ENCODE results near the gene VENTX.

Gene VENTX

DNA sequence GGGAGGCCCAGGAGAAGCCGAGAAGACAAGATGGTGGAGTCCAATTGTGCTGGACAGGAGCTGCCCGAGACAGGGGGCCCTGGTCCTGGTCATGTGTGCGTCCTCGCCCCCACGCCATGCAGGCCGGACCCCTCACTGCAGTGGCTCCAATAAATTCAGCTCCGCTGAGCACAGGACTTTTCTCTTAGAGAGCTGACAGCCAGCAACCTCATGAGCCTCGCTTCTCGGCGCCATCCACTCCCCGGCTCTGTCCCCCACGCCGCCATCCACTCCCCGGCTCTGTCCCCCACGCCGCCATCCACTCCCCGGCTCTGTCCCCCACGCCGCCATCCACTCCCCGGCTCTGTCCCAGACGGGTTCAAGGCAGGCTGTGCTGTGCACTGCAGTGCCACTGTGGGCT lies 10.4 kb upstream of the VENTX start:
- no peak for ATAC-seq
- TF ChIP-seq TOX (CRISPR knock-in tag; IDR thresholded peaks at IDR 0.05; ENCODE audit: borderline replicate concordance) (no peak), RARB (CRISPR knock-in tag; IDR thresholded peaks at IDR 0.05) (no peak), ZFP30 (CRISPR knock-in tag; IDR thresholded peaks at IDR 0.05) (no peak), CSDC2 (CRISPR knock-in tag; IDR thresholded peaks at IDR 0.05) (no peak), BACH2 (CRISPR knock-in tag; IDR thresholded peaks at IDR 0.05; ENCODE audit: borderline replicate concordance) (no peak), ARNTL (CRISPR knock-in tag; IDR thresholded peaks at IDR 0.05; ENCODE audit: borderline replicate concordance, low read depth) (no peak), TCF4 (CRISPR knock-in tag; IDR thresholded peaks at IDR 0.05; ENCODE audit: borderline replicate concordance) (no peak), ZFP3 (CRISPR knock-in tag; IDR thresholded peaks at IDR 0.05) (no peak), ZC3H10 (CRISPR knock-in tag; IDR thresholded peaks at IDR 0.05) (no peak), ISL1 (CRISPR knock-in tag; IDR thresholded peaks at IDR 0.05) (no peak), ZNF70 (CRISPR knock-in tag; IDR thresholded peaks at IDR 0.05) (no peak), GLIS3 (CRISPR knock-in tag; IDR thresholded peaks at IDR 0.05) (no peak), SNAI2 (CRISPR knock-in tag; IDR thresholded peaks at IDR 0.05) (no peak), OSR1 (CRISPR knock-in tag; IDR thresholded peaks at IDR 0.05) (no peak)
- TF ChIP-seq, protein P1, sequence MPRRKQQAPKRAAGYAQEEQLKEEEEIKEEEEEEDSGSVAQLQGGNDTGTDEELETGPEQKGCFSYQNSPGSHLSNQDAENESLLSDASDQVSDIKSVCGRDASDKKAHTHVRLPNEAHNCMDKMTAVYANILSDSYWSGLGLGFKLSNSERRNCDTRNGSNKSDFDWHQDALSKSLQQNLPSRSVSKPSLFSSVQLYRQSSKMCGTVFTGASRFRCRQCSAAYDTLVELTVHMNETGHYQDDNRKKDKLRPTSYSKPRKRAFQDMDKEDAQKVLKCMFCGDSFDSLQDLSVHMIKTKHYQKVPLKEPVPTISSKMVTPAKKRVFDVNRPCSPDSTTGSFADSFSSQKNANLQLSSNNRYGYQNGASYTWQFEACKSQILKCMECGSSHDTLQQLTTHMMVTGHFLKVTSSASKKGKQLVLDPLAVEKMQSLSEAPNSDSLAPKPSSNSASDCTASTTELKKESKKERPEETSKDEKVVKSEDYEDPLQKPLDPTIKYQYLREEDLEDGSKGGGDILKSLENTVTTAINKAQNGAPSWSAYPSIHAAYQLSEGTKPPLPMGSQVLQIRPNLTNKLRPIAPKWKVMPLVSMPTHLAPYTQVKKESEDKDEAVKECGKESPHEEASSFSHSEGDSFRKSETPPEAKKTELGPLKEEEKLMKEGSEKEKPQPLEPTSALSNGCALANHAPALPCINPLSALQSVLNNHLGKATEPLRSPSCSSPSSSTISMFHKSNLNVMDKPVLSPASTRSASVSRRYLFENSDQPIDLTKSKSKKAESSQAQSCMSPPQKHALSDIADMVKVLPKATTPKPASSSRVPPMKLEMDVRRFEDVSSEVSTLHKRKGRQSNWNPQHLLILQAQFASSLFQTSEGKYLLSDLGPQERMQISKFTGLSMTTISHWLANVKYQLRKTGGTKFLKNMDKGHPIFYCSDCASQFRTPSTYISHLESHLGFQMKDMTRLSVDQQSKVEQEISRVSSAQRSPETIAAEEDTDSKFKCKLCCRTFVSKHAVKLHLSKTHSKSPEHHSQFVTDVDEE (CRISPR knock-in tag; IDR thresholded peaks at IDR 0.05), result no peak
- TF ChIP-seq, protein P2, sequence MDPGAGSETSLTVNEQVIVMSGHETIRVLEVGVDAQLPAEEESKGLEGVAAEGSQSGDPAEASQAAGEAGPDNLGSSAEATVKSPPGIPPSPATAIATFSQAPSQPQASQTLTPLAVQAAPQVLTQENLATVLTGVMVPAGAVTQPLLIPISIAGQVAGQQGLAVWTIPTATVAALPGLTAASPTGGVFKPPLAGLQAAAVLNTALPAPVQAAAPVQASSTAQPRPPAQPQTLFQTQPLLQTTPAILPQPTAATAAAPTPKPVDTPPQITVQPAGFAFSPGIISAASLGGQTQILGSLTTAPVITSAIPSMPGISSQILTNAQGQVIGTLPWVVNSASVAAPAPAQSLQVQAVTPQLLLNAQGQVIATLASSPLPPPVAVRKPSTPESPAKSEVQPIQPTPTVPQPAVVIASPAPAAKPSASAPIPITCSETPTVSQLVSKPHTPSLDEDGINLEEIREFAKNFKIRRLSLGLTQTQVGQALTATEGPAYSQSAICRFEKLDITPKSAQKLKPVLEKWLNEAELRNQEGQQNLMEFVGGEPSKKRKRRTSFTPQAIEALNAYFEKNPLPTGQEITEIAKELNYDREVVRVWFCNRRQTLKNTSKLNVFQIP (CRISPR knock-in tag; IDR thresholded peaks at IDR 0.05; ENCODE audit: borderline replicate concordance, low read depth), result no peak
- TF ChIP-seq, protein P3, sequence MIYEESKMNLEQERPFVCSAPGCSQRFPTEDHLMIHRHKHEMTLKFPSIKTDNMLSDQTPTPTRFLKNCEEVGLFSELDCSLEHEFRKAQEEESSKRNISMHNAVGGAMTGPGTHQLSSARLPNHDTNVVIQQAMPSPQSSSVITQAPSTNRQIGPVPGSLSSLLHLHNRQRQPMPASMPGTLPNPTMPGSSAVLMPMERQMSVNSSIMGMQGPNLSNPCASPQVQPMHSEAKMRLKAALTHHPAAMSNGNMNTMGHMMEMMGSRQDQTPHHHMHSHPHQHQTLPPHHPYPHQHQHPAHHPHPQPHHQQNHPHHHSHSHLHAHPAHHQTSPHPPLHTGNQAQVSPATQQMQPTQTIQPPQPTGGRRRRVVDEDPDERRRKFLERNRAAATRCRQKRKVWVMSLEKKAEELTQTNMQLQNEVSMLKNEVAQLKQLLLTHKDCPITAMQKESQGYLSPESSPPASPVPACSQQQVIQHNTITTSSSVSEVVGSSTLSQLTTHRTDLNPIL (CRISPR knock-in tag; IDR thresholded peaks at IDR 0.05; ENCODE audit: low read depth), result no peak
- TF ChIP-seq, protein P4, sequence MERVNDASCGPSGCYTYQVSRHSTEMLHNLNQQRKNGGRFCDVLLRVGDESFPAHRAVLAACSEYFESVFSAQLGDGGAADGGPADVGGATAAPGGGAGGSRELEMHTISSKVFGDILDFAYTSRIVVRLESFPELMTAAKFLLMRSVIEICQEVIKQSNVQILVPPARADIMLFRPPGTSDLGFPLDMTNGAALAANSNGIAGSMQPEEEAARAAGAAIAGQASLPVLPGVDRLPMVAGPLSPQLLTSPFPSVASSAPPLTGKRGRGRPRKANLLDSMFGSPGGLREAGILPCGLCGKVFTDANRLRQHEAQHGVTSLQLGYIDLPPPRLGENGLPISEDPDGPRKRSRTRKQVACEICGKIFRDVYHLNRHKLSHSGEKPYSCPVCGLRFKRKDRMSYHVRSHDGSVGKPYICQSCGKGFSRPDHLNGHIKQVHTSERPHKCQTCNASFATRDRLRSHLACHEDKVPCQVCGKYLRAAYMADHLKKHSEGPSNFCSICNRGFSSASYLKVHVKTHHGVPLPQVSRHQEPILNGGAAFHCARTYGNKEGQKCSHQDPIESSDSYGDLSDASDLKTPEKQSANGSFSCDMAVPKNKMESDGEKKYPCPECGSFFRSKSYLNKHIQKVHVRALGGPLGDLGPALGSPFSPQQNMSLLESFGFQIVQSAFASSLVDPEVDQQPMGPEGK (CRISPR knock-in tag; IDR thresholded peaks at IDR 0.05; ENCODE audit: borderline replicate concordance), result no peak
- TF ChIP-seq, protein P5, sequence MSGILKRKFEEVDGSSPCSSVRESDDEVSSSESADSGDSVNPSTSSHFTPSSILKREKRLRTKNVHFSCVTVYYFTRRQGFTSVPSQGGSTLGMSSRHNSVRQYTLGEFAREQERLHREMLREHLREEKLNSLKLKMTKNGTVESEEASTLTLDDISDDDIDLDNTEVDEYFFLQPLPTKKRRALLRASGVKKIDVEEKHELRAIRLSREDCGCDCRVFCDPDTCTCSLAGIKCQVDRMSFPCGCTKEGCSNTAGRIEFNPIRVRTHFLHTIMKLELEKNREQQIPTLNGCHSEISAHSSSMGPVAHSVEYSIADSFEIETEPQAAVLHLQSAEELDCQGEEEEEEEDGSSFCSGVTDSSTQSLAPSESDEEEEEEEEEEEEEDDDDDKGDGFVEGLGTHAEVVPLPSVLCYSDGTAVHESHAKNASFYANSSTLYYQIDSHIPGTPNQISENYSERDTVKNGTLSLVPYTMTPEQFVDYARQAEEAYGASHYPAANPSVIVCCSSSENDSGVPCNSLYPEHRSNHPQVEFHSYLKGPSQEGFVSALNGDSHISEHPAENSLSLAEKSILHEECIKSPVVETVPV (CRISPR knock-in tag; IDR thresholded peaks at IDR 0.05), result no peak

DNA sequence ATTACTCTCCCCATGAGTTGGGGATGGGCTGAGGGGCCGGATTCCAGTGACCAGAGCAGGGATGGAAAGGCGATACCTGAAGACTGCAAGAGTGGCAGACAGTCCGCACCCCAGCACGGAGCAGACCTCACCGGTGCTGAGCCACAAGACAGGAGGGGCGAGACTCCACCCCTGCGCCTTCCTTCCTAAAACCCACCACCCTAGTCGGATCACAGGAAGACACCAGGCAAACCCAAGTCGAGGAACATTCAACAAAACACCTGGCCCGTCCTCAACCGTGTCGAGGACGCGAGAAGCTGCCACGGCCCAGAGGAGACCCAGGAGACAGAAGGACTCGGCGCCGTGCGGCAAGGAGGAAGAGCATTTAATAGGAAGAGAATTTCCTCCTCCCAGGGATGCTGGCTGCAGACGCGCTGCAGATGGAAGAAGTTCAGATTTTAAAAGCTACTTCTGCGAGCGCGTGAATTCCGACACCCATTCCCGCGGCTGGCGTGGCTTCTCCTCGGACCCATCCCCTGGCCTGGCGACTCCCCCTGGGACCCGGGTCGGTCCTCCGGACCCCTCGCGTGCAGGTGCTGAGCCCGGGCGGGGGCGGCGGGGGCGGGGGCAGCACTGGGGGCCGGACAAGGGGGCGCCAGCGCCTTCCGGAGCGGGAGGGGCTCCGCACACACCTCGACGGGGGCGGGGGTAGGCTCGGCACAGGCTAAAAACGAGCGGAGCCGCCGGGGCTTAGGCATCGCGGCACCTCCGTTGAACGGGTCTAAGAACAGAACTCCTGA lies 8.2 kb upstream of the VENTX start:
- no peak for ATAC-seq
- TF ChIP-seq, protein P1 (CRISPR knock-in tag; IDR thresholded peaks at IDR 0.05), result no peak
- no peak for TF ChIP-seq OSR1 (CRISPR knock-in tag; IDR thresholded peaks at IDR 0.05)
- TF ChIP-seq PPARA (CRISPR knock-in tag; IDR thresholded peaks at IDR 0.05; ENCODE audit: borderline replicate concordance), result no peak
- TF ChIP-seq, protein P4 (CRISPR knock-in tag; IDR thresholded peaks at IDR 0.05; ENCODE audit: borderline replicate concordance), result no peak
- TF ChIP-seq SNAI2 (CRISPR knock-in tag; IDR thresholded peaks at IDR 0.05), result no peak
- TF ChIP-seq, protein P5 (CRISPR knock-in tag; IDR thresholded peaks at IDR 0.05), result no peak
- TF ChIP-seq ZNF70 (CRISPR knock-in tag; IDR thresholded peaks at IDR 0.05), result no peak
- no peak for TF ChIP-seq TOX (CRISPR knock-in tag; IDR thresholded peaks at IDR 0.05; ENCODE audit: borderline replicate concordance)
- TF ChIP-seq, protein P3 (CRISPR knock-in tag; IDR thresholded peaks at IDR 0.05; ENCODE audit: low read depth), result no peak

Data from SK-N-SH treated with all-trans-retinoic acid at 6 μM for 48 hours (cell line).